Astrocyte of the hippocampus (primary cell): ENCODE data around the gene SH3BP5L.

Experiments
- DNase-seq: peaks from one replicate; pipeline ENCODE4 v3.0.0; 2011; ENCODE audit warnings: low read depth, low spot score

SH3BP5L gene

GRCh38 chr1:248779350-248779749 lies 46.4 kb downstream of the SH3BP5L start:
- no peak for DNase-seq

GRCh38 chr1:248778906-248779305 lies 46.8 kb downstream of the SH3BP5L start:
- DNase-seq: no peak

- no peak for DNase-seq
Measured at GRCh38 chr1:248776991-248777390, 48.7 kb downstream of the SH3BP5L start.

- no peak for DNase-seq
Measured at GRCh38 chr1:248775441-248775840, 50.3 kb downstream of the SH3BP5L start.
